Measurements from ENCODE around the gene PYDC2. TPM values are rescaled to one million over a fixed set of nuclear protein-coding genes. Genes with fewer than 3 reads are reported as not detected.
"Not testable (repeated sequence)": the region's sequence is repeated elsewhere in the genome, so short reads cannot be mapped to it uniquely, and the experiment has no call there.

The PYDC2 gene
- total RNA-seq, 6 donors from 2014 or later: not detected

DNA sequence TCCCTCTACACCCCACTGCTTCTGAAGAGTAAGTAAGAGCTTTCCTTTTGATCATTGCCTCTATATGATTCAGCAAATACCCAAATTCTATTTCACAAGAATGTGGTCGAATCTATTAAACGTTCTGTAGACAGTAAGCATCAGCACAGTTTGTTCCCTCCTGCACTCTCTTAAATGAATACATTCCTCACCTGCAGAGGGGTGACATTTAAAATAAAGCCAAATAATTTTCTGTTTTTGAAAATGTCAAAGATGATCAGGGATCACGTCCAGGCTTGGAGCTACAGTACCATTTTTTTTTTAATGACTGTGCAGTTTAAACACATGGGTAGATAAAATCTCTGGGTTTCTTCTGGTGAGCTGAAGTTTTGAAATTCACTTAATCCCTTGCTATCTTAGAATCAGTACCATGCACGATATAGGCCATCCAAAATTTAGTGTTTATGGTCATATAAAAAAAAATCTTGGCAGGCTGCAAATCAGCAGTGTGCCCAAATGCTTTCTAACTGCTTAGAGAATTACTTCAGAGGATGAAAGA lies 12.8 kb downstream of the PYDC2 start:
- no peak overlapping the region for H3K4me3 ChIP-seq
- ATAC-seq (ENCODE audit: low FRiP score in 2 of 2) (no peak), DNase-seq (no peak)
- no peak overlapping the region for H3K27ac ChIP-seq
- no peaks in the 10 kb centered on the region for H3K36me3 ChIP-seq
- H3K27me3 ChIP-seq: no peaks in the 10 kb centered on the region
- TF ChIP-seq POLR2AphosphoS5 (IDR thresholded peaks at IDR 0.05): no peak
- no peak for TF ChIP-seq EP300 (IDR thresholded peaks at IDR 0.05)
- TF ChIP-seq, protein P1, sequence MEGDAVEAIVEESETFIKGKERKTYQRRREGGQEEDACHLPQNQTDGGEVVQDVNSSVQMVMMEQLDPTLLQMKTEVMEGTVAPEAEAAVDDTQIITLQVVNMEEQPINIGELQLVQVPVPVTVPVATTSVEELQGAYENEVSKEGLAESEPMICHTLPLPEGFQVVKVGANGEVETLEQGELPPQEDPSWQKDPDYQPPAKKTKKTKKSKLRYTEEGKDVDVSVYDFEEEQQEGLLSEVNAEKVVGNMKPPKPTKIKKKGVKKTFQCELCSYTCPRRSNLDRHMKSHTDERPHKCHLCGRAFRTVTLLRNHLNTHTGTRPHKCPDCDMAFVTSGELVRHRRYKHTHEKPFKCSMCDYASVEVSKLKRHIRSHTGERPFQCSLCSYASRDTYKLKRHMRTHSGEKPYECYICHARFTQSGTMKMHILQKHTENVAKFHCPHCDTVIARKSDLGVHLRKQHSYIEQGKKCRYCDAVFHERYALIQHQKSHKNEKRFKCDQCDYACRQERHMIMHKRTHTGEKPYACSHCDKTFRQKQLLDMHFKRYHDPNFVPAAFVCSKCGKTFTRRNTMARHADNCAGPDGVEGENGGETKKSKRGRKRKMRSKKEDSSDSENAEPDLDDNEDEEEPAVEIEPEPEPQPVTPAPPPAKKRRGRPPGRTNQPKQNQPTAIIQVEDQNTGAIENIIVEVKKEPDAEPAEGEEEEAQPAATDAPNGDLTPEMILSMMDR (IDR thresholded peaks at IDR 0.05): no peak
- no peak for TF ChIP-seq POLR2A (IDR thresholded peaks at IDR 0.05)
- WGBS, 2 donors: 54 to 59% methylated on average over 4 of the region's 4 CpGs
- H3K9me3 ChIP-seq: no peaks in the 10 kb centered on the region
- no peaks in the 10 kb centered on the region for H3K4me1 ChIP-seq

DNA sequence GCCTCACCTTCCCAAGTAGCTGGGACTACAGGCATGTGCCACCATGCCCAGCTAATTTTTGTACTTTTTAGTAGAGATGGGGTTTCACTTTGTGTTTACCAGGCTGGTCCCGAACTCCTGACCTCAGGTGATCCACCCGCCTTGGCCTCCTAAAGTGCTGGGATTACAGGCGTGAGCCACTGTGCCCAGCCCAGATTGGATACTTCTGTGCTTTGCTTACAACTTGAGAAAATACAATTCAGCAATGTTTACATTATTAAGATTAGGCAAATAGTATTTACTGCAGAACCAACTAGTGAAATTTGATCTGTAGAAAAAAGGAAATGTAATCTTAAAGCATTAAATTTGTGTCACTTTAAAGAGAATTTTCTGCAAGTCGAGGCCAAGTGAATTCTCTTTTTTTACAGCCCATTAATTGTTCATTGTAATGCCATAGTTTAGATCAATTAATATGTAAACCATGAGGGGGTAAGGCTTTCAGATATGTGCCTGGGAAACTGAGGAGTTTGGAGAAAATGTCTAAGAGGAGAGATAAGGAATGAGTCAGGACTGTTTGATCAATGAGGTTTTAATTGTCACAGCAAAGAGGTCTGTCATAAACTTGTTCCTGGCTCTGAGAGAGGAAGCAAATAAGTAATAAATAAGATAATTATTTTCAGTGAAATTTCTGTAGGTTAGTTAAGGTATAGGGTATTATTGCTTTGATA lies 15.3 kb downstream of the PYDC2 start:
- DNase-seq (no peak), ATAC-seq (ENCODE audit: low FRiP score in 2 of 2) (no peak)
- no peaks in the 10 kb centered on the region for H3K4me1 ChIP-seq
- no peak overlapping the region for H3K27ac ChIP-seq
- no peaks in the 10 kb centered on the region for H3K36me3 ChIP-seq
- no peak overlapping the region for H3K4me3 ChIP-seq
- H3K27me3 ChIP-seq: no peaks in the 10 kb centered on the region
- peaks cover 0 to under 1% (median 0%) of the 10 kb centered on the region in 4 donors for H3K9me3 ChIP-seq
- TF ChIP-seq POLR2AphosphoS5 (IDR thresholded peaks at IDR 0.05): no peak
- no peak for TF ChIP-seq POLR2A (IDR thresholded peaks at IDR 0.05)
- no peak for TF ChIP-seq EP300 (IDR thresholded peaks at IDR 0.05)
- TF ChIP-seq, protein P1 (IDR thresholded peaks at IDR 0.05): no peak
- WGBS, 2 donors: 61 to 72% methylated on average over 4 of the region's 4 CpGs

DNA sequence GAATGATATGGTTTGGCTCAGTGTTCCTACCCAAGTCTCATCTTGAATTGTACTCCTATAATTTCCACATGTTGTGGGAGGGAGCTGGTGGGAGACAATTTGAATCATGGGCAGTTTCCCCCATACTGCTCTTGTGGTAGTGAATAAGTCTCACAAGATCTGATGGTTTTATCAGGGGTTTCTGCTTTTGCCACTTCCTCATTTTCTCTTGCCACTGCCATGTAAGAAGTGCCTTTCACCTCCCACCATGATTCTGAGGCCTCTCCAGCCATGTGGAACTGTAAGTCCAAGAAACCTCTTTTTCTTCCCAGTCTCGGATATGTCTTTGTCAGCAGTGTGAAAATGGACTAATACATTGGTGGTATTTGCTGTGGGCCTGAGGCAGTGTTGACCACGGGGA lies 23.0 kb downstream of the PYDC2 start:
- H3K36me3 ChIP-seq; ATAC-seq (ENCODE audit: low FRiP score in 2 of 2); H3K4me1 ChIP-seq; H3K4me3 ChIP-seq; H3K9me3 ChIP-seq; H3K27me3 ChIP-seq; DNase-seq; H3K27ac ChIP-seq: not testable (repeated sequence)
- 80 to 92% methylated on average over 2 of the region's 2 CpGs for WGBS, 2 donors

DNA sequence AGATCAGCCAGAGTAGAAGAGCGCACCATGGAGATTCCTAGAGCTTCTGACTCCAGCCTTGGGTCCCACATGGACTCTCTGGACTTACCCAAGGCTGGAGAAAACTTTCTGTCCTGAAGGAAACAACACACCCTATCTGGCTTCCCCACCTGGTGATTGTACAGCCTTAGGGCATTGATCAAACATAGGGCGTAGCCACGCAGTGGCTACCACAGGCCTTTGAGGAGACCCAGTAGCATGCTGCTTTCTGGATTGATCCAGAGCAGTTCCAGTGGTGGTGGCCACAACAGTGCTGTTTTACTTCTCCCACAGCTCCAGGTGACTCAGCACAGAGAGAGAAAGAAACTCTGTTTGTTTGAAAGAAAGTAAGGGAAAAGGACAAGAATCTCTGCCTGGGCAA lies 23.5 kb downstream of the PYDC2 start:
- Histone ChIP-seq H3K27ac (no peak overlapping the region), H3K4me3 (no peak overlapping the region), H3K27me3 (no peaks in the 10 kb centered on the region), H3K9me3 (peaks cover 0 to 8% (median 2%) of the 10 kb centered on the region in 4 donors), H3K4me1 (no peaks in the 10 kb centered on the region), H3K36me3 (no peaks in the 10 kb centered on the region)
- ATAC-seq (ENCODE audit: low FRiP score in 2 of 2): no peak
- no peak for TF ChIP-seq POLR2A (IDR thresholded peaks at IDR 0.05)
- no peak for TF ChIP-seq POLR2AphosphoS5 (IDR thresholded peaks at IDR 0.05)
- no peak for DNase-seq
- 97 to 100% methylated on average over 3 of the region's 3 CpGs for WGBS, 2 donors

DNA sequence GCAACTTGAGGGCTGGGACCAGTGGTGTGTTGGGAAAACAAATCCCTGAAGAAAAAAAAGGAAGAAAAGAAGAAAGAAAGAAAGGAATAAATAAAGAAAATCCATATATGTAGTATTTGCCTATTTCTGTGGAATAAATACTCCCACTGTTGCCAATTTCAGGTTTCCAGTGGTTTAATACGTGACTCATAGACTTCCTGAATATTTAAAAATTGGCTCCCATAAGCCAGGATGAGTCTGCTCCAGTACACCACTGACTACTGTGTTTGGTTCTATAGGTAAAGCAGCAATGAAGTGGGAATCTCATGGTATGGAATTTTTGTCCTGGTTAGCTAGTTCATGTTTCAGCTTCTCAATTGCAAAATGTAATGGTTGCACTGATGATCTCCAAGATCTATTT lies 31.6 kb downstream of the PYDC2 start:
- ATAC-seq (ENCODE audit: low FRiP score in 2 of 2) (no peak), DNase-seq (no peak)
- Histone ChIP-seq H3K27ac (no peak overlapping the region), H3K27me3 (no peaks in the 10 kb centered on the region), H3K4me1 (no peaks in the 10 kb centered on the region), H3K9me3 (no peaks in the 10 kb centered on the region), H3K4me3 (no peak overlapping the region), H3K36me3 (no peaks in the 10 kb centered on the region)
- WGBS, 2 donors: 70 to 83% methylated on average over 1 of the region's 1 CpG
- no peak for TF ChIP-seq POLR2AphosphoS5 (IDR thresholded peaks at IDR 0.05)
- TF ChIP-seq EP300 (IDR thresholded peaks at IDR 0.05): no peak
- no peak for TF ChIP-seq POLR2A (IDR thresholded peaks at IDR 0.05)
- TF ChIP-seq, protein P1 (IDR thresholded peaks at IDR 0.05): no peak

DNA sequence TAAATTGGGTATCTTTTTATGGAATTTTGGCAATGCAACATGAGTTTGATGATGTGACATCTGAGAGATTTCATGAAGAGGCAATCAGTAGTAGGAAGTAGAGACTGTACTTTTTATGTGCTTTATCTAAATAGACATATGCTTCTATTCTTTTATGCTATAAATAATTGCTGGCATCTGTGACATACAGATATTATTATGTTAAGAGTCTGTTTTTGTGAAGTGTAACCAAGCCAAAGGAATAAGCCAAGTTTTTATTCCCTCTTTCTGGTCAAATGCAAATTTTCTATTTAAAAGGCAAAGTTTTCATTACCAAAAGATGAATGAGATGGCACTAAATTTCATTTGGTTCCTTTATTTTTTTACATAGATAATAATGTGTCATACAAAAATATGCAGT lies 32.4 kb downstream of the PYDC2 start:
- TF ChIP-seq, protein P1 (IDR thresholded peaks at IDR 0.05): no peak
- TF ChIP-seq POLR2A (IDR thresholded peaks at IDR 0.05) (no peak), POLR2AphosphoS5 (IDR thresholded peaks at IDR 0.05) (no peak), EP300 (IDR thresholded peaks at IDR 0.05) (no peak)
- Histone ChIP-seq H3K4me1 (no peaks in the 10 kb centered on the region), H3K4me3 (no peak overlapping the region), H3K36me3 (no peaks in the 10 kb centered on the region), H3K9me3 (no peaks in the 10 kb centered on the region), H3K27ac (no peak overlapping the region), H3K27me3 (no peaks in the 10 kb centered on the region)
- ATAC-seq (ENCODE audit: low FRiP score in 2 of 2) (no peak), DNase-seq (no peak)
